Motor neuron (in vitro differentiated cells): ENCODE results near the gene GPHN. TPM values are rescaled to one million over a fixed set of nuclear protein-coding genes. Genes with fewer than 3 reads are reported as not detected.
A peak's percentile ranks its signal among the peaks of the same experiment; 100 is the strongest.
"Not testable (repeated sequence)": the region's sequence is repeated elsewhere in the genome, so short reads cannot be mapped to it uniquely, and the experiment has no call there.

Experiments used
- ATAC-seq, 8 experiments: fragments of 200-7000 bp; cut with Tn5 transposase; replicated peaks in 6 of 8; 2 replicates each; pipeline ENCODE4 v1.8.0; 2021; ENCODE audit warnings: mild to moderate bottlenecking in 8 of 8, moderate library complexity in 8 of 8
- H3K27ac ChIP-seq, 2 donors: fragments of 250-450 bp; sonication (Bioruptor Pico); 2 replicates each; pipeline ENCODE4 v1.9.0; 2021; ENCODE audit warnings: antibody characterized with exemption in 2 of 2, mild to moderate bottlenecking in 2 of 2, moderate library complexity in 1 of 2
- H3K4me1 ChIP-seq, 2 donors: fragments of 250-450 bp; sonication (Bioruptor Pico); replicated peaks in 1 of 2; 2 replicates each; pipeline ENCODE4 v1.6.1; 2021; ENCODE audit warnings: antibody characterized with exemption in 2 of 2, mild to moderate bottlenecking in 2 of 2, moderate library complexity in 1 of 2
- H3K4me3 ChIP-seq, 5 donors: fragments of 250-450 bp; sonication (Bioruptor Pico); 2 replicates each; pipeline ENCODE4 v1.9.0; 2021; ENCODE audit warnings: antibody characterized with exemption in 5 of 5, mild to moderate bottlenecking in 5 of 5, moderate library complexity in 4 of 5
- WGBS, 10 experiments: fragments of 450-650 bp; shearing (Covaris generic); methylation state at CpG; one replicate each; pipeline ENCODE4 v1.0.0; 2022; 5-methylcytosine and 5-hydroxymethylcytosine counted together
- in situ Hi-C, 9 experiments: fragments of 400-800 bp; cut with MboI; loops; one replicate each; pipeline ENCODE4 v1.15.0; 2021; ENCODE audit warnings: low sequenced_read_pairs in 9 of 9, low pct_unique_long_range_greater_than_20kb in 2 of 9; ENCODE audit not compliant: unreplicated experiment in 9 of 9
- total RNA-seq, 8 experiments: library from RNA; unstranded; fragments of 300-600 nt; gene quantifications; 2 replicates each; pipeline versions ENCODE4 v1.2.3 to v1.2.4, GENCODE V29; 2022

Gene GPHN
- total RNA-seq, 8 experiments from 2014 or later = 15.9 to 77.5 (median 55.0) TPM

DNA sequence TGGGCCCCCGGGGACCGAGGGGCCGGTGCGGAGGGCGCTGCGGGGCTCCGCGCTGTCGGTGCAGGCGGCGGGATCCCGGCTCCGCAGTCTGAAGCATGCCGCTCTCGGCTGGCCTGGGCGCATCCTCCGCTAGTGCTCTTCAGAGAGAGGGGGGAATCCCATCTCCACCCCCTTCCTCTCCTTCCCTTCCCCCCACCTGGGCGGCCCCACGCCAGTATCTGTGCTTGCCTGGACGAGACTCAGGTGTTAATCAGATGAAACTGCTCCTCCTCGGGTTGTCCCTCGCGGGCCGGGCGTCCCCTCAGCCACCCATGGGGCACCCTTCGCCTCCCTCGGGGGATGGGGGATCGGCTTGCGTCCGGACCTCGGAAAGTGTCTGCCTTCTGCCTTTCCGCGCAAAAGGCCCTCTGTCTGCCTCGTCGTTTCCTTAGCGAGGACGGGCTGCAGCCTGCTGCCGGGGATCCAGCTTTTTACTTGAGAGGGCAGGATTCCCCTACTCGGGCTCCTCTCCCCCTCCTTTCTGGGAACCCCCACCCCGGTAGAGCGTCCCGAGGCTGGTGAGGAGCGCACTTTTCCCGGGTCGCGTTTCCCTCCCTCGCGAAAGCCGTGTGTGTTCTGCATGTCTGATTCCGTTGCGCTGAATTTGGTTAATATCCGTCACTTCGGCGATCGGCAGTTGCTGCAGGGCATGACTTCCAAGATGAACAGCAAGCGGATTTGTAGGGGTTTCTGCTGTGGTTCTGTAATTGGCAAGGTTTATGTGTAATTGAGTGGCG is 1.1 kb downstream of the GPHN start:
- in situ Hi-C loops = no loop called here
- H3K27ac ChIP-seq = peak overlapping the region; percentile 83 to 88
- H3K4me3 ChIP-seq = peak overlapping the region; percentile 59 to 85 (median 69)
- 0 to 20% (median 0%) methylated on average over 1 to 11 of the region's 57 CpGs for WGBS, 10 experiments
- H3K4me1 ChIP-seq = peaks cover 3 to 9% of the 10 kb centered on the region in 2 donors
- ATAC-seq = peak; percentile 0 to 12 (median 4)

DNA sequence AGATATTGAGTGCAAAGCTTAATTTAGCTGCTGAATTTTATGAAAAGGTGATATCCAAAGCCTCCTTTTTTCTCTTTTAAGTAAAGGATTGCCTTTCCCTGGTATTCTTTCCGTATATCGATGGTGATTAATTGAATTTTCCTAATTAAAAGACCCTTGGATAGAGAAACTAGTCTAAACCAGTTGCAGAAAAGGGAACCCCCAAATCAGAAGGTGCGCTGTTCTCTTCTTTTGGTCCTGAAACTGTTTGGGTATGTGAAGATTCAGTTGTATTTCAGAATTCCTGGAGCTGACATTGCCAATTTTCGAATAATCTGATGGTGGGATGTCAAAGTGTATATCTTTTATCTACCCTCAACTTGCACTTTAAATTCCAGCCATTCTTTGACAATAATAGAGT is 1.9 kb downstream of the GPHN start:
- H3K4me1 ChIP-seq = peaks cover 3 to 9% of the 10 kb centered on the region in 2 donors
- H3K4me3 ChIP-seq = peak overlapping the region; percentile 59 to 85 (median 69)
- 16 to 79% (median 36%) methylated on average over 1 to 4 of the region's 4 CpGs for WGBS, 10 experiments
- no peak for ATAC-seq
- in situ Hi-C loops = no loop called here
- no peak overlapping the region for H3K27ac ChIP-seq

DNA sequence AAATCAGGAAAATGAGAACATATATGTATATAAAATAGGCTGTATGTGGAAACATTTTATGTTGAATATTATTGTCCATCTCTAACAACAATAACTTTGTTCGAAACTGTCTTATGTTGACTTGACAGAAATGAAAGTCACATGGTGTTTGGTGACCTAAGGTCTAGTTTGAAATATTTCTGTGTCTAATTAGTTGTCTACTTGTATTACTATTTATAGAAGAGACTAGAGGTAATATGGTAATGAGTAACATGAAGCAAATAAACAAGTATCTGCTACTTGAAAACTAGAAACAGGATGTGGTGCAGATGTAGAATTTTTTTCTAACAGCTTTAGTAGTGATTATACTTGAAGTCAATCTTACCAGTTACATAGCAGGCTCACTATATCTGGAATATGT is 3.9 kb downstream of the GPHN start:
- Histone ChIP-seq H3K27ac (no peak overlapping the region), H3K4me1 (peaks cover 0 to 9% of the 10 kb centered on the region in 2 donors), H3K4me3 (no peak overlapping the region)
- ATAC-seq = no peak
- 42 to 100% (median 100%) methylated on average over 1 of the region's 1 CpG; no CpG with 5 or more reads in 2 of the 10 experiments for WGBS, 10 experiments
- in situ Hi-C loops = no loop called here

DNA sequence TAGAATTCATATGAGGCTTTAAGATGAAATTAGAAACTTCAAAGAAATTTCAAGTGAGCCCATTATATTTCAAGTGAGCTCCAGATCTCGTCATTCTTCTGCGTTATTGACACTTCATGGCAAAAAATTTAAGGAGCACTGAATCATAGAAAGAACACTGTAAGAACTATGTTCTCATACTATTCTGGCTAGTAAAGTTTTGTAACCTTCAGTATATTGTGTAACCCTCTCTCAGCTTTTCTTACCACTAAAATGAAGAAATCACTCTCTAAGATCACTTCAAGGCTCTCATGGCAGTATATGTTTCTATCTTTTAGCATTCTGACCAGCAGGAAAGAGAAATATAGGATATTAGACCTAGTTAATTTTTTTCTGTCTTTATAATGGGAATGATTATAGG is 6.3 kb downstream of the GPHN start:
- no peak for ATAC-seq
- no peak overlapping the region for H3K27ac ChIP-seq
- WGBS, 10 experiments = 53 to 100% (median 93%) methylated on average over 1 to 2 of the region's 2 CpGs; no CpG with 5 or more reads in 2 of the 10 experiments
- no peak overlapping the region for H3K4me3 ChIP-seq
- in situ Hi-C loops = no loop called here
- peaks cover 0 to 9% of the 10 kb centered on the region in 2 donors for H3K4me1 ChIP-seq

DNA sequence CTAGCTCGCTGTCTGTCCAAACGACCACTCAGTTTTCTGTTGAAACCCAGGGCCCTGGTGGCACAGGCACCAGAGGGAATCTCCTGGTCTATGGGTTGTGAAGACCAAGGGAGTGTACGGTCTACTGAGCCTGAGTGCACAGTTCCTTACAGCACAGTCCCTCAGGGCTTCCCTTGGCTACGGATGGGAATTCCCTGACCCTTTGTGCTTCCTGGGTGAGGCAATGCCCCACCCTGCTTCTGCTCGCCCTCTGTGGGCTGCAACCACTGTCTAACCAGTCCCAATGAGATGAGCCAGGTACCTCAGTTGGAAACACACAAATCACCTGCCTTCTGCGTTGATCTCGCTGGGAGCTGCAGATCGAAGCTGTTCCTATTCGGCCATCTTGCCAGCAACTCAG is 22.6 kb downstream of the GPHN start:
- Histone ChIP-seq H3K4me1 (no peaks in the 10 kb centered on the region), H3K4me3 (no peak overlapping the region), H3K27ac (no peak overlapping the region)
- in situ Hi-C loops = no loop called here
- 60 to 100% (median 92%) methylated on average over 1 to 5 of the region's 9 CpGs; no CpG with 5 or more reads in 2 of the 10 experiments for WGBS, 10 experiments
- peak in 2 of 8 experiments; percentile 26 to 41 for ATAC-seq

DNA sequence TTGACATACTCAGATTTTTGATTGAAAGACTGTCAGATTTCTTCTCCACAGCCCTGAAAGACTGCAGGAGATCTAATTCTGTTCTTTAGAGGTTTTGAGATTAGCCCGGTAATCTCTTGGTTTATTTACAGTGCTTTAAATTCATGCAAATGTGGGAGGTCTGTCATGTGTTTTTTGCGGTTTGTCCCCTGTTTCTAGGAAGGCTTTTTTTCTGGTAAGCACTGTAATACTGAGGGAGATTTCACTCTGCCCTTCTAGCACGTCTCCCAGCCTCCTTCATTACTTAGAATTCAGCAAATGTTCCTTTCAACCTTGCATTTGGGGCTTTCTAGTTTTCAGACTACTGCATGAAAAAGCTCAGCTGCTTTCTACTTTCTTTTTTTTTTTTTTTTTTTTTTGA is 31.1 kb downstream of the GPHN start:
- Histone ChIP-seq H3K4me3 (no peak overlapping the region), H3K27ac (no peak overlapping the region), H3K4me1 (no peaks in the 10 kb centered on the region)
- 60 to 100% (median 80%) methylated on average over 1 to 3 of the region's 3 CpGs; no CpG with 5 or more reads in 1 of the 10 experiments for WGBS, 10 experiments
- no peak for ATAC-seq
- in situ Hi-C loops = no loop called here

DNA sequence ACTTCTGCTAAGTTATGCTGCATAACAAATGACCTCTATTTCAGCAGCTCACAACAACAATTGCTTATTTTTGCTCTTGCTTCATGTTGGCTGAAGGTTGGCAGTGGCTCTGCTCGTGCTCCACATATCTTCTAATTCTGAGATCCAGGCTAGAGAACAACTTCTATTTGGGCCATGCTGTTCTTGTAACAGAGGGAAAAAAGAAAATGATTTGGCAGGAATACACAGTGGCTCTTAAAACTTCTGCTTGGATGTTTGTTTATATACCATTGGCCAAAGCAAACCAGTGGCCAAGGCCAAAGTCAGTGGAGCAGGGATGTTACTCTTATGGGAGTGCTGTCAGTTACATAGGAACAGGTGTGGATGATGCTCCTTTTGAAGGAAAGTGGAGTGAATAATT is 32.1 kb downstream of the GPHN start:
- H3K4me3 ChIP-seq = no peak overlapping the region
- no peak overlapping the region for H3K27ac ChIP-seq
- in situ Hi-C loops = no loop called here

DNA sequence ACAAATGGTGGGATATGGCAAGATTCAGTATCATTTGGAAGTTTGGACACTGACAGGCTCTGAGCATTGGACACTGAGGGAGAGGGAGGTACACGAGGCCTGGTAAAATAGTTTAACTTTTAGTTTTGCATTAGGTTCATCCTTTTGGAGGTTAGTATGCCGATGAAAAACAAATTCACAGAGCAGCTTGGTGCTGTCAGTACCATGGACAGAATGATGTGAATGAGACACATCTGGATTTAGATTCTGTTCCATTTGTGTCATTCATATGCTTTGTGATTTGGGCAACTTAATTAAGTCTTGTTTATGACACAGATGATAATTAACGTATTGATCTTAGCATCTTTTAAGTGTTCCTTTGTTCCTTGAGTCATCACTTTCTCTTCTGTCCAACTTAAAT is 33.7 kb downstream of the GPHN start:
- no peak for ATAC-seq
- WGBS, 10 experiments = 35 to 100% (median 92%) methylated on average over 1 to 3 of the region's 3 CpGs
- in situ Hi-C loops = no loop called here
- Histone ChIP-seq H3K27ac (no peak overlapping the region), H3K4me1 (no peaks in the 10 kb centered on the region), H3K4me3 (no peak overlapping the region)

More for the DNA sequence above, 32.1 kb downstream of the GPHN start:
- 0 to 100% (median 83%) methylated on average over 1 of the region's 1 CpG; no CpG with 5 or more reads in 3 of the 10 experiments for WGBS, 10 experiments
- no peak for ATAC-seq
- H3K4me1 ChIP-seq = no peaks in the 10 kb centered on the region

DNA sequence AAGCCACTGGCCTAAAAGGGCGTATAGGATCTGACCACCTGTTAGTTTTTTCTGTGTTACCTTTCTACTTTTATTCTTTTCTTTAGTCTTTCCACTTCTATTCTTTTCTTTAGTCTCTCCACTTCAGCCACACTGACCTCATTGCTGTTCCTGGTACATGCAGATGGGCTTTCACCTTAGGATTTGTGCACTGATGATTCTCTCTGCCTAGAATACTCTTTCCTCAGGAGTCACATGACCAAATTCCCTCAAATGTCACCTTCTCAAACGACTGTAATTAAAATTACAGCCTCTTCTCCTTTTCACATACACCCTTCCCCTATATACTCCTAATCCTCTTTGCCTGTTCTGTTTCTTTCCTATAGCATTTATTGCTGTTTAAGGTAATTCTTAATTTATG is 36.0 kb downstream of the GPHN start:
- ATAC-seq = no peak
- WGBS, 10 experiments = 50 to 96% (median 83%) methylated on average over 2 of the region's 2 CpGs; no CpG with 5 or more reads in 1 of the 10 experiments
- H3K4me1 ChIP-seq = no peaks in the 10 kb centered on the region
- H3K27ac ChIP-seq = no peak overlapping the region
- H3K4me3 ChIP-seq = no peak overlapping the region
- in situ Hi-C loops = no loop called here

DNA sequence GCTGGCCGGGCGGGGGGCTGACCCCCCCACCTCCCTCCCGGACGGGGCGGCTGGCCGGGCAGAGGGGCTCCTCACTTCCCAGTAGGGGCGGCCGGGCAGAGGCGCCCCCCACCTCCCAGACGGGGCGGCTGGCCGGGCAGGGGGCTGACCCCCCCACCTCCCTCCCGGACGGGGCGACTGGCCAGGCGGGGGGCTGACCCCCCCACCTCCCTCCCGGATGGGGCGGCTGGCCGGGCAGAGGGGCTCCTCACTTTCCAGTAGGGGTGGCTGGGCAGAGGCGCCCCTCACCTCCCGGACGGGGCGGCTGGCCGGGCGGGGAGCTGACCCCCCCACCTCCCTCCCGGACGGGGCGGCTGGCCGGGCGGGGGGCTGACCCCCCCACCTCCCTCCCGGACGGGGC is 37.2 kb downstream of the GPHN start:
- H3K4me3 ChIP-seq, H3K4me1 ChIP-seq, ATAC-seq, in situ Hi-C loops, H3K27ac ChIP-seq: not testable (repeated sequence)
- no CpG with 5 or more reads among the region's 32 CpGs for WGBS, 10 experiments

DNA sequence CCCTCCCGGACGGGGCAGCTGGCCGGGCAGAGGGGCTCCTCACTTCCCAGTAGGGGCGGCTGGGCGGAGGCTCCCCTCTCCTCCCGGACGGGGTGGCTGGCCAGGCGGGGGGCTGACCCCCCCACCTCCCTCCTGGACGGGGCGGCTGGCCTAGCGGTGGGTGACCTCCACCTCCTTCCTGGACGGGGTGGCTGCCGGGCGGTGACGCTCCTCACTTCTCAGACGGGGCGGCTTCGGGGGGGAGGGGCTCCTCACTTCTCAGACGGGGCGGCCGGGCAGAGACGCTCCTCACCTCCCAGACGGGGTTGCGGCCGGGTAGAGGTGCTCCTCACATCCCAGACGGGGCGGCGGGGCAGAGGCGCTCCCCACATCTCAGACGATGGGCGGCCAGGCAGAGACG is 37.8 kb downstream of the GPHN start:
- WGBS, 10 experiments = no CpG with 5 or more reads among the region's 32 CpGs
- ATAC-seq, H3K27ac ChIP-seq, in situ Hi-C loops, H3K4me3 ChIP-seq, H3K4me1 ChIP-seq: not testable (repeated sequence)

DNA sequence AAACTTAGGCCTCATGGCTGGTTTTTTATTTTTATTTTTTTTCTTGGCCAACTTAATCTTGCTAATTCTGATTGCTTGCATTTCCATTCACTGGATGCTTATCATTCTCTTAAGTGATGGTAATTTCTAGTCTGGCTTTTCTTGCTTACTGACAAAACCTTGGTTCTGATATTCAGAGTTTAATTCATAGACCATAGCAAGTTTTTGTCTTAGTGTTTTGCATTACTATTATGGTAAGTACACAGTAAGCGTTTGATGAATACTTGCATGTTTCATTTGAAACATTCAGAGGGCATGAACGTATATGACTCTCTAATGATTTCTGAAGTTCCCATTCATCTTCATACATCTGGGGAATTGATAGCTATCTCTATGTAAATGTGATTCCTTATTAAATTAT is 55.8 kb downstream of the GPHN start:
- no peak overlapping the region for H3K4me3 ChIP-seq
- no peak overlapping the region for H3K27ac ChIP-seq

DNA sequence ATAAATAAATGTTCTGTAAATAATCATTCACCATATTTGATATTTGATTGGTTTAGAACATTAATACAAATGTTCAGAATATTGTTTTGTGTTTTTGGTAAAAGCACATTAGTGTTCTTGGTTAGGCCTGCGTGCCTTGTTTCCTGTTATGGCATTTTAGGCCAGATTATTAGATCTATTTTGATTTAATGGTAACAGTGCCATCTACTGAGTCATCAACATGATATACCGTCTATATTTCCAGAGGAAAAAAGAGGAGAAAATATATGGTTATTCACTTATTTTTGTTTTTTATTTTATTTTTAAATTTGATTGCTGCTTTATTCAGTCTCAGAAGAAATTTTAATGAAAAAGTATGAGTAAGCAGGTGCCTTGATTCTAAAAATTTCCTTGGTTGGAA is 60.3 kb downstream of the GPHN start:
- Histone ChIP-seq H3K4me1 (no peaks in the 10 kb centered on the region), H3K4me3 (no peak overlapping the region), H3K27ac (no peak overlapping the region)
- ATAC-seq = no peak
- WGBS, 10 experiments = 64 to 100% (median 98%) methylated on average over 2 of the region's 2 CpGs
- in situ Hi-C loops = no loop called here

More for the DNA sequence above, 55.8 kb downstream of the GPHN start:
- no peaks in the 10 kb centered on the region for H3K4me1 ChIP-seq
- in situ Hi-C loops = no loop called here
- 0 to 100% (median 49%) methylated on average over 1 to 2 of the region's 2 CpGs for WGBS, 10 experiments
- ATAC-seq = peak in 2 of 8 experiments; percentile 18 to 19

DNA sequence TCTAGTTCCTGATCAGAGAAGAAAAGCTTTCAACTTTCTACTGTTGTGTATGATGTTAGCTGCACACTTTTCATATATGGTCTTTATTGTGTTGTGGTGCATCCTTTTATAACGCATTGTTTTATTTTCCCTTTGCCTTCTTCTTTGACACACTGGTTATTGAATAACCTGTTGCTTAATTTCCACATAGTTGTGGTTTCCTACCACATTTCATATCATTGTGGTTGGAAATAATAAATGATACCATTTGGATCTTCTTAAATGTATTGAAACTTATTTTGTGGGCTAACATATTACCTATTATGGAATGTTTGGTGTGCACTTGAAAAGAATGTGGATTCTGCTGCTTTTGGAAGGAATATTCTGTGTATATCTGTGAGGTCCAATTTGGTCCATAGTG is 64.9 kb downstream of the GPHN start:
- Histone ChIP-seq H3K4me3 (no peak overlapping the region), H3K4me1 (no peaks in the 10 kb centered on the region), H3K27ac (no peak overlapping the region)
- in situ Hi-C loops = no loop called here
- WGBS, 10 experiments = 40 to 100% (median 100%) methylated on average over 1 of the region's 1 CpG; no CpG with 5 or more reads in 2 of the 10 experiments
- ATAC-seq = no peak
